ENCODE results near the gene MYO9B.

The MYO9B gene

GRCh38 chr19:17027535-17027975 is 48.0 kb upstream of the MYO9B start:
- no peak overlapping the region for H3K9ac ChIP-seq (ENCODE audit: low read depth, low read length)
- TF ChIP-seq, protein P1, sequence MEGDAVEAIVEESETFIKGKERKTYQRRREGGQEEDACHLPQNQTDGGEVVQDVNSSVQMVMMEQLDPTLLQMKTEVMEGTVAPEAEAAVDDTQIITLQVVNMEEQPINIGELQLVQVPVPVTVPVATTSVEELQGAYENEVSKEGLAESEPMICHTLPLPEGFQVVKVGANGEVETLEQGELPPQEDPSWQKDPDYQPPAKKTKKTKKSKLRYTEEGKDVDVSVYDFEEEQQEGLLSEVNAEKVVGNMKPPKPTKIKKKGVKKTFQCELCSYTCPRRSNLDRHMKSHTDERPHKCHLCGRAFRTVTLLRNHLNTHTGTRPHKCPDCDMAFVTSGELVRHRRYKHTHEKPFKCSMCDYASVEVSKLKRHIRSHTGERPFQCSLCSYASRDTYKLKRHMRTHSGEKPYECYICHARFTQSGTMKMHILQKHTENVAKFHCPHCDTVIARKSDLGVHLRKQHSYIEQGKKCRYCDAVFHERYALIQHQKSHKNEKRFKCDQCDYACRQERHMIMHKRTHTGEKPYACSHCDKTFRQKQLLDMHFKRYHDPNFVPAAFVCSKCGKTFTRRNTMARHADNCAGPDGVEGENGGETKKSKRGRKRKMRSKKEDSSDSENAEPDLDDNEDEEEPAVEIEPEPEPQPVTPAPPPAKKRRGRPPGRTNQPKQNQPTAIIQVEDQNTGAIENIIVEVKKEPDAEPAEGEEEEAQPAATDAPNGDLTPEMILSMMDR (IDR thresholded peaks at IDR 0.05; ENCODE audit: borderline replicate concordance, extremely low read depth, low read length, poor library complexity, severe bottlenecking): no peak
- no peak for TF ChIP-seq EZH2 (IDR thresholded peaks at IDR 0.05; ENCODE audit: borderline replicate concordance, low read depth, low read length, severe bottlenecking)
- H3K4me3 ChIP-seq (ENCODE audit: low read depth in 1 of 2, low read length in 2 of 2): no peak overlapping the region
- peaks cover 13% of the 10 kb centered on the region for H3K9me3 ChIP-seq (ENCODE audit: insufficient read depth, low read length, severe bottlenecking)
- no peaks in the 10 kb centered on the region for H3K4me1 ChIP-seq (ENCODE audit: insufficient read depth, low read length)
- no peak overlapping the region for H3K27ac ChIP-seq (ENCODE audit: low read length)
- DNase-seq (no peak), ATAC-seq (ENCODE audit: insufficient read depth, low read depth) (no peak)
- no peaks in the 10 kb centered on the region for H4K20me1 ChIP-seq (ENCODE audit: insufficient read depth, low read length)
- H3K36me3 ChIP-seq (ENCODE audit: insufficient read depth, low read length): no peaks in the 10 kb centered on the region
- H3K79me2 ChIP-seq (ENCODE audit: insufficient read depth, low read length): no peaks in the 10 kb centered on the region
- H3K4me2 ChIP-seq (ENCODE audit: insufficient read depth, low read length): no peak overlapping the region
- no peak overlapping the region for H2AFZ ChIP-seq (ENCODE audit: low read depth, low read length)
- no peaks in the 10 kb centered on the region for H3K27me3 ChIP-seq (ENCODE audit: insufficient read depth, low read length, poor library complexity)

DNA sequence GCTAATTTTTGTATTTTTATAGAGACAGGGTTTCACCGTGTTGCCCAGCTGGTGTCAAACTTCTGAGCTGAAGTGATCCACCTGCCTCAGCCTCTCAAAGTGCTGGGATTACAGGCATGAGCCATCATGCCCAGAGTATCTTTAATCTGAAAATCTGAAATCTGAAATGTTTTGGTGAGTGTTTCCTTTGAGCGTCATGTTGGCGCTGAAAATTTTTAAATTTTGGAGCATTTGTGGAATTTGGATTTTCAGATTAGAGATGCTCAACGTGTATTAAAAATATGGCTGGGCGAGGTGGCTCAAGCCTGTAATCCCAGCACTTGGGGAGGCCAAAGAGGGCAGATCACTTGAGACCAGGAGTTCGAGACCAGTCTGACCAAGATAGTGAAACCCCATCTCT is 43.8 kb upstream of the MYO9B start:
- Histone ChIP-seq H3K79me2 (ENCODE audit: insufficient read depth, low read length) (no peaks in the 10 kb centered on the region), H3K4me2 (ENCODE audit: insufficient read depth, low read length) (no peak overlapping the region), H4K20me1 (ENCODE audit: insufficient read depth, low read length) (no peaks in the 10 kb centered on the region), H3K36me3 (ENCODE audit: insufficient read depth, low read length) (no peaks in the 10 kb centered on the region), H3K9ac (ENCODE audit: low read depth, low read length) (no peak overlapping the region), H3K9me3 (ENCODE audit: insufficient read depth, low read length, severe bottlenecking) (no peaks in the 10 kb centered on the region), H3K27ac (ENCODE audit: low read length) (no peak overlapping the region), H2AFZ (ENCODE audit: low read depth, low read length) (no peak overlapping the region), H3K4me1 (ENCODE audit: insufficient read depth, low read length) (no peaks in the 10 kb centered on the region), H3K27me3 (ENCODE audit: insufficient read depth, low read length, poor library complexity) (no peaks in the 10 kb centered on the region), H3K4me3 (ENCODE audit: low read depth in 1 of 2, low read length in 2 of 2) (no peak overlapping the region)
- DNase-seq (no peak), ATAC-seq (ENCODE audit: insufficient read depth, low read depth) (no peak)
- no peak for TF ChIP-seq EZH2 (IDR thresholded peaks at IDR 0.05; ENCODE audit: borderline replicate concordance, low read depth, low read length, severe bottlenecking)
- TF ChIP-seq, protein P1 (IDR thresholded peaks at IDR 0.05; ENCODE audit: borderline replicate concordance, extremely low read depth, low read length, poor library complexity, severe bottlenecking): no peak

GRCh38 chr19:17035842-17036424 is 39.6 kb upstream of the MYO9B start:
- H3K36me3 ChIP-seq (ENCODE audit: insufficient read depth, low read length): no peaks in the 10 kb centered on the region
- H2AFZ ChIP-seq (ENCODE audit: low read depth, low read length): no peak overlapping the region
- no peak overlapping the region for H3K4me3 ChIP-seq (ENCODE audit: low read depth in 1 of 2, low read length in 2 of 2)
- no peaks in the 10 kb centered on the region for H3K27me3 ChIP-seq (ENCODE audit: insufficient read depth, low read length, poor library complexity)
- H3K4me1 ChIP-seq (ENCODE audit: insufficient read depth, low read length): no peaks in the 10 kb centered on the region
- no peak overlapping the region for H3K27ac ChIP-seq (ENCODE audit: low read length)
- no peak for ATAC-seq (ENCODE audit: insufficient read depth, low read depth)
- no peaks in the 10 kb centered on the region for H3K79me2 ChIP-seq (ENCODE audit: insufficient read depth, low read length)
- H3K9me3 ChIP-seq (ENCODE audit: insufficient read depth, low read length, severe bottlenecking): no peaks in the 10 kb centered on the region
- no peak for DNase-seq
- no peaks in the 10 kb centered on the region for H4K20me1 ChIP-seq (ENCODE audit: insufficient read depth, low read length)
- no peak overlapping the region for H3K9ac ChIP-seq (ENCODE audit: low read depth, low read length)
- no peak overlapping the region for H3K4me2 ChIP-seq (ENCODE audit: insufficient read depth, low read length)
- TF ChIP-seq EZH2 (IDR thresholded peaks at IDR 0.05; ENCODE audit: borderline replicate concordance, low read depth, low read length, severe bottlenecking): no peak
- TF ChIP-seq, protein P1 (IDR thresholded peaks at IDR 0.05; ENCODE audit: borderline replicate concordance, extremely low read depth, low read length, poor library complexity, severe bottlenecking): no peak

Data from DND-41 (cell line).